ENCODE results near the gene KRTAP5-2.

Gene KRTAP5-2

GRCh38 chr11:1567721-1568100 is 30.4 kb downstream of the KRTAP5-2 start:
- no peak for DNase-seq (ENCODE audit: low read depth, low spot score)

DNA sequence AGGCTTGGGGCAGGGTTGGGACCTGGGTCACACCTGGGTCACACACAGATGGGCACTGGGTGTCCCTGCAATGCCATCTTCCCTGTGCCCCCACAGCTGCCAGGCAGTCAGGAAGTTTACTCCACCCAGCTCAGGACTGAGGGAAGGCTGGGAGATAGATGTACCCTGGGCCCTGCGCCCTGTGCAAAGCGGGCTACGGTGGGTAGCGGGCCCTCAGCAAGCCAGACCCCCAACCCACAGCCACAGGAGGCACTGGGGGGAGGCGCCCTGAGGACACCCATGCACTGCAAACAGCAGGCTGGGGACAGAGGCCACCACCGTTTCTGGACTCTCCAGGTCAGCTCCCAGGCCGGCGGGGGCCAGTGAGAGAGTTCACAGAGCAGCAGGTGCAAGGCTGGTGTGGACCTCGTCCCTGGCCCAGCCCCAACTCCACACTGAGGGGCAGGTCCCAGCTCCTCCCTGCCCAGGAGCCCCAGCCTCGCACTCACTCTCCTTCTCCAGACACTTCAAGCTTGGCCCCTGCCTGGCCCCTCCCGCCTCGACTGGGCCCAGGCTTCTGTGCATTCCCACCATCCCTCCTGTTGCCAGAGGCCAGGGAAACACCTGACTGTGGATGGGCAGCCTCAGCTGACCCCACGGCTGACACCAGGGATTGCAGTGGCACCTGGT is 30.9 kb downstream of the KRTAP5-2 start:
- no peak for DNase-seq (ENCODE audit: low read depth, low spot score)

DNA sequence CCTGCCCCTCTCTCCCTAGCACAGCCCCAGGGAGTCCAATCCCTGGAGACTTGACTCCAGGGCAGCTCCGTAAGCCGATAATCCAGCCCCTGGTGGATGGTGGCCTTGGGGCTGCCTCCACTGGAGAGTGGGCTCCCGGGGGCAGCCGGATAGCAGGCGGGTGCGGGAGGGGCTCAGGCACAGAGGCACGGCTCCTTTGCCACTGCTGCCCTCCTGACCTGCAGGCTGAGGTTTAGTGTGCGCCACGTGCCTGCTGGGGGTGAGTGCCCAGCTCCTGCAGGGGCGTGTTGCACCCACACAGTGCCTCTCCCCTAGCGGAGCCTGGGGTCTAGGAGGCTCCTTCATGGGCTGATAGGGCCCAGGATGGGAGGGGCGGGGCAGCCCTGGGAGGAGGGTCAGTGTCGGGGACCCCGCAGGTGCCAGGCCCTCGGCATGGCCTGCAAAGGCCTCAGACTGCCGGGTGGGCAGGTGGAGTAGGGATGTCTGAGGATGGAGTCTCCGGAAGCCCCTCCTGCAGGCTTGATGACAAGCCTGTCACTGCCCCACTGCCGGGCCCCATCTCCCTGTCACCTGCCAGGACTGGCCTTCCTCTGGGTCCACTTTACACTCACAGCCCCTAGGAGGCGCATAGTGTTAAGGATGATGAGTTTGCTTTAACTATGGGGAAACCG is 31.6 kb downstream of the KRTAP5-2 start:
- DNase-seq (ENCODE audit: low read depth, low spot score): no peak

GRCh38 chr11:1565904-1566247 is 32.2 kb downstream of the KRTAP5-2 start:
- DNase-seq (ENCODE audit: low read depth, low spot score): no peak

DNA sequence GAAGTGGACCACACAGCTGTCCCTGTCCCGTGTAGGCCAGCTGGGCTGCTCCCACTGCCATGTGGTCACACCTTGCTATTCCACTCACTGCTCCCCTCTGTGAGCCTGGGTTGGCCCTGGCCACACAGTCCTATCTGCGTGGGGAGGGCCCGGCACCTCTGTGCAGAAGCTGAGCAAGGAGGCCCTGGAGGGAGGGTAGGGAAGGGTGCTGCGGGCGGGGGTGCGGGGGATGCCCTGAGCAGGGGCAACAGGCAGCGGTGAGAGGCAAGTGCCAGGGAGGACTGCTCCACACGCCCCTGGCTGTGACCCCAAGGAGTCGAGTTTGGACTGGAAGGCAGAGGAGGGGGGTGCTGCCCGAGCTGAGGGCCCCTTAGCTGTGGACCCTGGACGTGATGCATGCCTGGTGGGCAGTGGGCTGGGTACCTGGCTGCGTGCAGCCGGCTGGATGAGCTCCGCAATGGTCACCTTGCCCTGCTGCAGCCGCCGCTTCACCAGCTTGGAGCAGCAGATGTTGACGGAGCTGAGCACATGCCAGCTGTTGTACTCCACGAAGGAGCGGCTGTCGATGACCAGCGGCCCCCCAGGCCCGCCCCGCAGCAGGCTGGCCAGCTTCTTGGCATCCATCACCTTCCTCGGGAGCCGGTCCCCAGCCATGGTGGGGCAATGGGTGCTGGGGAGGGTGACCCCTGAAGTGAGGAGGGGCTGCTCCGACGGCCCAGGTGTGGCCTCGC is 32.8 kb downstream of the KRTAP5-2 start:
- no peak for DNase-seq (ENCODE audit: low read depth, low spot score)

- DNase-seq (ENCODE audit: low read depth, low spot score): no peak
Observed at GRCh38 chr11:1564535-1565172, 33.4 kb downstream of the KRTAP5-2 start.

DNA sequence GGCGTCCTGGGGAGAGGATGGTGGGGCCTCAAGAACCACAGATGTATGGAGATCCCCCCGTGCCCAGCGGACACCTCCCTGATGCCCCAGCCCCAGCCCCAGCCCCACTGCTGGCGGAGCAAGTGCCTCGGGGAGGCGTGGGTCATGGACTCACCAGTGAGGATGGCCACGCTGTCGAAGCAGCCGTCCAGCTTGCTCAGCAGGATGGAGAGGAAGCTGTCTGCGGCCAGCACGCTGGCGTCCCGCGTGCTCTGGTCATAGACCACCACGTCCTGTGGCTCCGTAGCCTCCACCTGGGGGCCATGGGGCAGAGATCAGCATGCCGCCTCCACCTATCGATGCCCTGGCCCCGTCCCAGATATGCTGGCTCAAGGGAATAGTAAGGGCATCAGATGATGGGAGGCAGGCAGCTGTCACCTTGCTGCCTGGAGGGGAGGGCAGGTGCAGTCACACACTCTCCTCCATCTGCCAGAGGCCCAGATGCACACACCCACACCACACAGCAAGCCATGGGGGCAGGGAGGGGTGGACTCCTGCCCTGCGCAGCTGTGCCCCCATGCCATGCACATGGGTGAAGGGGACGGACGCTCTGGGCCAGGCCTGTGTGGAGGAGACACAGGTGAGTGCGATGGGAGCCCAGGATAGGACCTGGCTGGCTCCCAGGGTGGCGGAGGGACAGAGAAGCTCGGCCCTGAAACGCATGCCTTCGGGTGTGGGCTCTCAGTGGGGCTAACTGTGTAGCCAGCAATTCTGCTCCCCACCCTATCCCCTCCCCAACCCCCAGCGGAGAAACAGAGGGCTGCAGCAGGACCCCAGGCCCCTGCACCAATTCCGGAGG is 34.2 kb downstream of the KRTAP5-2 start:
- DNase-seq (ENCODE audit: low read depth, low spot score): no peak

DNA sequence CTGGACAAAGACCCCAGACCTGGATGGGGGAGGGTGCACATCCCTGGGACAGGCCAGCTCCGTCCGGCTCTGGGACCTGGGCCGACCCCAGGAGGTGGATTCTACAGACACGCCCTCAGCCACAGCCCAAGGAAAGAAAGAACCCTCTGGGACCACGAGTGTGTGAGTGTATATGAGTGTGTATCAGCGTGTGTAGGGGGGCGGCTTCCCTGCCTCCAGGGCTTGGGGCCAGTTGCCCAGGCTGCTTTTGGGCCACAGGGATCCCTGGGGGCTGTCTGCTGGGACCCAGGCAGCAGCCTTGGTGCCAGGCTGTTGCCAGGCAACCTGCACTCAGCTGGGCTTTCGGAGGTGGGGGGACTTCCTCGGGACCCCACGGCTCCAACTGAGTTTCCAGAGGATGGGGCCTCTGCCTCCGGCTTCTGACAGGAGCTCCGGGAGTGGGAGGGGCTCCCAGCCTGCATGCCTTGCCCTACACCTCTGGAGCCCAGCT is 34.9 kb downstream of the KRTAP5-2 start:
- DNase-seq (ENCODE audit: low read depth, low spot score): no peak

- no peak for DNase-seq (ENCODE audit: low read depth, low spot score)
Observed at GRCh38 chr11:1562469-1563148, 35.5 kb downstream of the KRTAP5-2 start.

DNA sequence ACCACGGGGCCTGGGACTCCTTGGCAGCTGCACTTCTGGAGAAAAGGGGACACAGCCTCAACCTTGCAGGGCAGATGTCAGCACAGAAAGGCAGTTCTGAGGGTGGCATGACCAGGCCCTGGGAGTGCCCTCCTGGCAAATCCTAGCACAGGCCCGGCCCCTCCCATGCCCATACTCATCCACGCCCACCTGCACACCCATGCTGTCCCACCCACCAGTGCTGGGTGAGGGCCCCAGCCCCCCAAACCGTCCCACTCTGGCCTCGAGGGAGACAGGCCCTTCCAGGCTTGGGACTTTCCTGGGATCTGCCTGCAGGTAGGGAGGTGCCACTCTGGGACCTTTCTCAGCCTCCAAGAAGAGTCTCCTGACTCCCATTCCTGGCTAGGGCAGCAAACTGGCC is 36.1 kb downstream of the KRTAP5-2 start:
- DNase-seq (ENCODE audit: low read depth, low spot score): no peak

- no peak for DNase-seq (ENCODE audit: low read depth, low spot score)
Observed at GRCh38 chr11:1561266-1561665, 36.8 kb downstream of the KRTAP5-2 start.

GRCh38 chr11:1560649-1561251 is 37.3 kb downstream of the KRTAP5-2 start:
- no peak for DNase-seq (ENCODE audit: low read depth, low spot score)

DNA sequence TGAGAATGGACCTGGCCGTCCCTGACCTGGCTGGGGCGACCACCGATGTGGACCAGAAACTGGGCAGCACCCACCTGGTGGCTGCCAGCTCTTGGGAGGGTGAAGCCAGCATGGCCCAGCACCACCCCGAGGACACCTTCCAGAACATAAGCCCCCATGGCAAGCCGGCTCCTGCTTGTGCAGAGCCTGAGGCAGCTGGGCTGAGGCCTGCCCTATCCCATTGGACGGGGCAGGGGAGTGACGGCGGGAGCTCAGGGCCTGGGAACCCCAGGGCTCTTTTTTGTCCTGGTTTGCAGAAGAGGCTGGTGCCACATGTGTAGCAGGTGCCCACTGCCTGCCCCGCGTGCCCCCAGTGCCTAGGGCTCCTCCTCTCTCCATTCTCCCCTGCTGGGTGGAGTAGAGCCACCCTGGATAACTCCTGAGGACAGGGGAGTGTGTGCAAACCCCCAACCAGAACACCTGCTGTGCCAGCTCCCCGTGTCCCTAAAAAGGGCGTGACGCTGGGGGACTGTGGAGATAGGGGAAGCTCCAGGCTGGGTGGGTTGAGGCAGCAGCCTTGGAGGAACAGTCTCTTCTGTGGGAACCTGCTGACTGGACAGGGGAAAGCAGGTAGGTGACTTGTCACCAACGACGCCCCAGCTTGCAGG is 38.0 kb downstream of the KRTAP5-2 start:
- DNase-seq (ENCODE audit: low read depth, low spot score): no peak

GRCh38 chr11:1559111-1559951 is 38.8 kb downstream of the KRTAP5-2 start:
- DNase-seq (ENCODE audit: low read depth, low spot score): no peak

DNA sequence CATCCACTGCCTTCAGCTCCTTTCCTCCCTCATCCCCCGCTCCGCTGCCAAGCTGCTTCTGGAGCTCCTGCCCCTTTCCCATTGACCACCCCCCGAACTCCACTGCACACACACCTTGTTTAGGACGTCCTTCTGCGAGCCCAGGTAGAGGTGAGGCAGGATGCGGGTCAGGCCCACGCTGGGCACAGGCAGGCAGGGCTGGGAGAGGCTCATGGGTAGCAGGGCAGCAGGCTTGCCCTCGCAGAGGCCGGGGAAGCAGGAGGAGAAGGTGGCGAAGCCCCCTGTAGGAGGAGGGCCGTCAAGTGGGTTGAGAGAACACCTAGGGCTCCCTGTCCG is 39.4 kb downstream of the KRTAP5-2 start:
- DNase-seq (ENCODE audit: low read depth, low spot score): no peak

DNA sequence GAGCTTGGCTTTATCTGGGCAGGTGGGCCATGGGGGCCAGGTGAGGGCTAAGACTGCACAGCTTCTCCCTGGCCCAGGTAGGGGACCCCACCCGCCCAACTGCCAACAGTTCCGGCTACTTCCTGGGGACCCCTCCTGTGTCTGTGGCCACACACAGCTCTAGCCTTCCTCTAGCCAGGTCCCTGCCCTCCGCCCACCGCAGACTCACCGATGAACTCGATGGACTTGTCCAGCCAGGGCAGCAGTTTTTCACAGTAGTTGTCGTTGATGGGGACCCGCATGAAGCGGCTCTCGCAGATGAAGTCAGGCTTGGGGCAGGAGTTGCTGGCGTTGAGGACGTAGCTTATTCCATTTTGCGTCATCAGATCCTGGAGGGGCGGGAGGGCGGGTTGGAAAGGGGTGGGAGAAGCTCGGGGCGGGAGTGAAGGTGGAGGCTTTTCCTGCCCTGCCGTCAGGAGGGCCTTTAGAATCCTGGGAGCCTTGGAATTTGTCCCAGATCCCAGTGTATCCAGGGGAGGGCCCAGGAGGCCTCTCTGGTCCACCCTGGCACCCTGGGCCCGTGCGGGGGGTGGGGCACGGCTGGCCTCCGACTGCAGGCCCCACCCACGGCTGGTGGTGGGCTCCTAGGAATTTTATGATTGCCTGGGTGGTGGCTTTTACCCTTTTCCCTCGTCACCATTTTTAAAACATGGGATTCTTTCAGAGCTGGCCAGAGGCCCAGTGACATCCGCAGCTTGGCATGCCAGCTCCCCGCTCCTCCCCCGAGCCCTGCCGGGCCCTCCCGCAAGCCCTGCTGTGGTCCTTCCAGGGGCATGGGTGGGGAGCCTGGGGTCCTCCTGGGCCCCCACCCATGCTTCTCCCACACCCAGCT is 40.0 kb downstream of the KRTAP5-2 start:
- DNase-seq (ENCODE audit: low read depth, low spot score): no peak

GRCh38 chr11:1557051-1557884 is 40.8 kb downstream of the KRTAP5-2 start:
- DNase-seq (ENCODE audit: low read depth, low spot score): no peak

Measured in activated CD4-positive, CD25-positive, alpha-beta regulatory T cell treated with anti-CD3 and anti-CD28 coated beads, Interleukin-2, amount 50 U/mL, for 16 hours (primary cell).